SK-N-SH (cell line): ENCODE data around the gene DHRSX. TPM values are rescaled to one million over a fixed set of nuclear protein-coding genes. Genes with fewer than 3 reads are reported as not detected.

ENCODE experiments used
- CTCF ChIA-PET: fragments of 300-600, 350-600 bp; formaldehyde crosslinking; extraction: SDS; loops from one replicate; lab custom pipeline; 2021; lab: Yijun Ruan, JAX
- POLR2A ChIA-PET: fragments of 350-600 bp; sonication (Branson Sonifier 250); formaldehyde crosslinking; extraction: SDS; loops from one replicate; lab custom pipeline; 2020; ENCODE audit warnings: antibody characterized with exemption, inconsistent platforms; lab: Yijun Ruan, JAX
- DNase-seq: peaks from one replicate; pipeline ENCODE4 v3.0.0; 2012
- H2AFZ ChIP-seq: fragments of 200-600 bp; sonication (generic); 2 replicates; pipeline ENCODE4 v1.8.1; 2016; ENCODE audit warnings: antibody characterized with exemption, mild to moderate bottlenecking, low read depth
- H3F3A ChIP-seq: fragments of 200-600 bp; sonication (generic); replicated peaks from 2 replicates; pipeline ENCODE3; 2016; ENCODE audit warnings: antibody characterized with exemption, mild to moderate bottlenecking; ENCODE audit not compliant: insufficient read depth
- H3K27ac ChIP-seq, 2 experiments: fragments of 200-500 bp in 1 of 2; fragments of 200-600 bp in 1 of 2; sonication (Bioruptor generic) in 1 of 2; sonication (generic), shearing (Covaris generic) in 1 of 2; 2 replicates each; pipeline versions ENCODE4 v1.5.1 to v1.6.1; 2014 to 2016; ENCODE audit warnings: low read depth in 2 of 2, inconsistent platforms in 1 of 2, low read length in 1 of 2, mild to moderate bottlenecking in 1 of 2, mixed read lengths in 1 of 2
- H3K27me3 ChIP-seq: fragments of 200-600 bp; sonication (generic), shearing (Covaris generic); 2 replicates; pipeline ENCODE4 v1.6.1; 2016; ENCODE audit warnings: mixed run types; ENCODE audit not compliant: insufficient read depth
- H3K36me3 ChIP-seq, 2 experiments: fragments of 200-500 bp in 1 of 2; fragments of 200-600 bp in 1 of 2; sonication (Bioruptor generic) in 1 of 2; sonication (generic) in 1 of 2; replicated peaks in 1 of 2; 2 replicates each; pipeline versions ENCODE3 to v1.5.1; 2014 to 2016; ENCODE audit warnings: low read length in 1 of 2, mild to moderate bottlenecking in 1 of 2; ENCODE audit not compliant: insufficient read depth in 2 of 2, control insufficient read depth in 1 of 2
- H3K4me1 ChIP-seq, 2 experiments: fragments of 200-500 bp in 1 of 2; fragments of 200-600 bp in 1 of 2; sonication (Bioruptor generic) in 1 of 2; sonication (generic), shearing (Covaris generic) in 1 of 2; 2 replicates each; pipeline versions ENCODE4 v1.5.1 to v1.6.1; 2014 to 2016; ENCODE audit warnings: low read depth in 1 of 2, low read length in 1 of 2, mixed run types in 1 of 2; ENCODE audit not compliant: insufficient read depth in 2 of 2, control insufficient read depth in 1 of 2
- H3K4me2 ChIP-seq: fragments of 200-600 bp; sonication (generic), shearing (Covaris generic); 2 replicates; pipeline ENCODE4 v1.6.1; 2017; ENCODE audit warnings: mixed run types
- H3K4me3 ChIP-seq, 2 experiments: fragments of 200-500 bp in 1 of 2; fragments of 200-600 bp in 1 of 2; sonication (Bioruptor generic) in 1 of 2; sonication (generic), shearing (Covaris generic) in 1 of 2; 2 replicates each; pipeline versions ENCODE4 v1.5.1 to v1.8.1; 2014 to 2016; ENCODE audit warnings: low read depth in 2 of 2, inconsistent platforms in 1 of 2, low read length in 1 of 2, mild to moderate bottlenecking in 1 of 2, mixed read lengths in 1 of 2, moderate library complexity in 1 of 2
- H3K79me2 ChIP-seq: fragments of 200-600 bp; sonication (generic); 2 replicates; pipeline ENCODE4 v1.8.1; 2017; ENCODE audit warnings: mild to moderate bottlenecking; ENCODE audit not compliant: insufficient read depth
- H3K9ac ChIP-seq: fragments of 200-600 bp; sonication (generic); 2 replicates; pipeline ENCODE4 v1.6.1; 2017; ENCODE audit warnings: mixed run types
- H3K9me2 ChIP-seq: fragments of 200-600 bp; sonication (generic); 2 replicates; pipeline ENCODE4 v1.6.1; 2017; ENCODE audit warnings: mixed run types
- H3K9me3 ChIP-seq: fragments of 200-600 bp; sonication (generic); 2 replicates; pipeline ENCODE4 v1.6.1; 2017; ENCODE audit warnings: mixed run types, mild to moderate bottlenecking, moderate library complexity
- H4K20me1 ChIP-seq: fragments of 200-600 bp; sonication (generic); 2 replicates; pipeline ENCODE4 v1.6.1; 2017; ENCODE audit warnings: mild to moderate bottlenecking, mixed run types; ENCODE audit not compliant: insufficient read depth
- CTCF ChIP-seq: fragments of 200-600 bp; sonication (generic); IDR thresholded peaks from 2 replicates; pipeline ENCODE4 v1.6.1; 2017; ENCODE audit warnings: antibody characterized with exemption, mild to moderate bottlenecking, moderate library complexity
- ELF1 ChIP-seq: IDR thresholded peaks from 2 replicates; pipeline ENCODE4 v1.4.0; 2012
- EP300 ChIP-seq, 2 experiments: IDR thresholded peaks; 2 replicates each; pipeline versions ENCODE4 v1.4.0 to v1.6.1; 2012; ENCODE audit warnings: borderline replicate concordance in 1 of 2, low read depth in 1 of 2, low read length in 1 of 2
- EZH2phosphoT487 ChIP-seq: fragments of 200-600 bp; sonication (generic); IDR thresholded peaks from 2 replicates; pipeline ENCODE4 v1.6.1; 2017; ENCODE audit warnings: low read depth, mixed run types, mild to moderate bottlenecking, antibody characterized with exemption, moderate library complexity, borderline replicate concordance
- FOXM1 ChIP-seq: IDR thresholded peaks from 2 replicates; pipeline ENCODE4 v1.4.0; 2012; ENCODE audit warnings: low read depth, mild to moderate bottlenecking
- GATA2 ChIP-seq: sonication (generic); formaldehyde crosslinking; IDR thresholded peaks from 2 replicates; pipeline ENCODE4 v1.5.0; 2020; ENCODE audit warnings: mild to moderate bottlenecking, missing genetic modification reagents
- MEF2A ChIP-seq: IDR thresholded peaks from 2 replicates; pipeline ENCODE4 v1.4.0; 2012; ENCODE audit warnings: low read depth, borderline replicate concordance
- MXI1 ChIP-seq: IDR thresholded peaks from 2 replicates; pipeline ENCODE4 v1.6.1; 2012; ENCODE audit warnings: mild to moderate bottlenecking, low read depth, low read length, improper control_type of control experiment
- RAD21 ChIP-seq: IDR thresholded peaks from 2 replicates; pipeline ENCODE4 v1.6.1; 2012; ENCODE audit warnings: mild to moderate bottlenecking, low read length
- REST ChIP-seq: IDR thresholded peaks from 2 replicates; pipeline ENCODE4 v1.6.1; 2012; ENCODE audit warnings: mild to moderate bottlenecking, low read depth, low read length, moderate library complexity
- SIN3A ChIP-seq: IDR thresholded peaks from 2 replicates; pipeline ENCODE4 v1.6.1; 2012; ENCODE audit warnings: low read depth, mild to moderate bottlenecking, low read length, moderate library complexity, borderline replicate concordance
- SMC3 ChIP-seq: IDR thresholded peaks from 2 replicates; pipeline ENCODE4 v1.6.1; 2012; ENCODE audit warnings: low read depth, low read length, improper control_type of control experiment
- TCF12 ChIP-seq: IDR thresholded peaks from 2 replicates; pipeline ENCODE4 v1.4.0; 2012
- USF1 ChIP-seq: IDR thresholded peaks from 2 replicates; pipeline ENCODE4 v1.4.0; 2012; ENCODE audit warnings: low read depth, borderline replicate concordance
- WGBS: methylation state at CpG from one replicate; pipeline ENCODE4 v1.1.6; 2017; ENCODE audit warnings: low lambda C conversion rate; 5-methylcytosine and 5-hydroxymethylcytosine counted together
- polyA plus RNA-seq, 3 experiments: library from polyadenylated mRNA; depleted of rRNA; stranded (reverse); fragments of >200 nt; gene quantifications; 2 replicates each; pipeline ENCODE4 v1.2.3, GENCODE V29; 2012

The DHRSX gene
- polyA plus RNA-seq, 1 of the 3 experiments (the other 2 are of a cell fraction) = 34.3 TPM

GRCh38 chrX:2410279-2411020, 90.3 kb downstream of the DHRSX start:
- no peaks in the 10 kb centered on the region for H3K9me3 ChIP-seq
- H3K79me2 ChIP-seq = no peaks in the 10 kb centered on the region
- H3K4me3 ChIP-seq = no peak overlapping the region
- H4K20me1 ChIP-seq = no peaks in the 10 kb centered on the region
- no peaks in the 10 kb centered on the region for H3F3A ChIP-seq
- TF ChIP-seq FOXM1 = no peak
- TF ChIP-seq ELF1 = no peak
- TF ChIP-seq SMC3 = no peak
- no peak for TF ChIP-seq TCF12
- TF ChIP-seq MEF2A = no peak
- TF ChIP-seq SIN3A = no peak
- TF ChIP-seq, all 33 proteins: peak for 0
- Histone ChIP-seq H3K4me1 (no peaks in the 10 kb centered on the region), H3K27me3 (no peaks in the 10 kb centered on the region), H3K9me2 (no peaks in the 10 kb centered on the region), H2AFZ (no peak overlapping the region), H3K27ac (no peak overlapping the region), H3K36me3 (peaks cover 0 to 2% of the 10 kb centered on the region in 2 experiments), H3K4me2 (no peak overlapping the region), H3K9ac (no peak overlapping the region)
- ChIA-PET CTCF (no interaction called here), POLR2A (no interaction called here)
- no peak for DNase-seq
- WGBS = 79% methylated on average over 11 of the region's 12 CpGs

GRCh38 chrX:2409796-2410195, 91.0 kb downstream of the DHRSX start:
- H3K27me3 ChIP-seq = no peaks in the 10 kb centered on the region
- H3K9me3 ChIP-seq = no peaks in the 10 kb centered on the region
- CTCF ChIA-PET = no interaction called here
- no peak for TF ChIP-seq RAD21
- TF ChIP-seq EP300 (IDR thresholded peaks at IDR 0.05; ENCODE audit: borderline replicate concordance in 1 of 2, low read depth in 1 of 2, low read length in 1 of 2) = no peak
- TF ChIP-seq EZH2phosphoT487 = no peak
- H3K4me2 ChIP-seq = no peak overlapping the region
- no peaks in the 10 kb centered on the region for H3K79me2 ChIP-seq
- no peaks in the 10 kb centered on the region for H3F3A ChIP-seq
- H3K36me3 ChIP-seq = peaks cover 0 to 2% of the 10 kb centered on the region in 2 experiments
- H3K4me3 ChIP-seq = no peak overlapping the region
- WGBS = 90% methylated on average over 8 of the region's 8 CpGs
- POLR2A ChIA-PET = no interaction called here
- no peak overlapping the region for H3K9ac ChIP-seq
- H3K9me2 ChIP-seq = no peaks in the 10 kb centered on the region
- H3K27ac ChIP-seq = no peak overlapping the region
- DNase-seq = no peak
- H3K4me1 ChIP-seq = peaks cover 0 to 2% of the 10 kb centered on the region in 2 experiments; a peak in 1 of 4 replicates
- no peak overlapping the region for H2AFZ ChIP-seq
- no peaks in the 10 kb centered on the region for H4K20me1 ChIP-seq

GRCh38 chrX:2408856-2409255, 91.9 kb downstream of the DHRSX start:
- Histone ChIP-seq H4K20me1 (no peaks in the 10 kb centered on the region), H3K36me3 (peaks cover 0 to 2% of the 10 kb centered on the region in 2 experiments), H3K4me2 (no peak overlapping the region), H3K9me2 (no peaks in the 10 kb centered on the region), H3K27me3 (no peaks in the 10 kb centered on the region), H3K4me1 (peaks cover 0 to 2% of the 10 kb centered on the region in 2 experiments; a peak in 1 of 4 replicates), H3K9me3 (no peaks in the 10 kb centered on the region), H3K9ac (no peak overlapping the region), H3K79me2 (no peaks in the 10 kb centered on the region), H3K27ac (no peak overlapping the region), H3K4me3 (no peak overlapping the region), H2AFZ (no peak overlapping the region), H3F3A (no peaks in the 10 kb centered on the region)
- 92% methylated on average over 9 of the region's 9 CpGs for WGBS
- CTCF ChIA-PET = no interaction called here
- POLR2A ChIA-PET = no interaction called here
- DNase-seq = no peak
- TF ChIP-seq EZH2phosphoT487 = no peak
- no peak for TF ChIP-seq GATA2 (CRISPR knock-in tag)
- no peak for TF ChIP-seq USF1
- TF ChIP-seq REST = no peak
- no peak for TF ChIP-seq CTCF
- TF ChIP-seq MXI1 = no peak
- TF ChIP-seq ELF1 = no peak
